ENCODE results near the gene SESTD1.

The SESTD1 gene, protein sequence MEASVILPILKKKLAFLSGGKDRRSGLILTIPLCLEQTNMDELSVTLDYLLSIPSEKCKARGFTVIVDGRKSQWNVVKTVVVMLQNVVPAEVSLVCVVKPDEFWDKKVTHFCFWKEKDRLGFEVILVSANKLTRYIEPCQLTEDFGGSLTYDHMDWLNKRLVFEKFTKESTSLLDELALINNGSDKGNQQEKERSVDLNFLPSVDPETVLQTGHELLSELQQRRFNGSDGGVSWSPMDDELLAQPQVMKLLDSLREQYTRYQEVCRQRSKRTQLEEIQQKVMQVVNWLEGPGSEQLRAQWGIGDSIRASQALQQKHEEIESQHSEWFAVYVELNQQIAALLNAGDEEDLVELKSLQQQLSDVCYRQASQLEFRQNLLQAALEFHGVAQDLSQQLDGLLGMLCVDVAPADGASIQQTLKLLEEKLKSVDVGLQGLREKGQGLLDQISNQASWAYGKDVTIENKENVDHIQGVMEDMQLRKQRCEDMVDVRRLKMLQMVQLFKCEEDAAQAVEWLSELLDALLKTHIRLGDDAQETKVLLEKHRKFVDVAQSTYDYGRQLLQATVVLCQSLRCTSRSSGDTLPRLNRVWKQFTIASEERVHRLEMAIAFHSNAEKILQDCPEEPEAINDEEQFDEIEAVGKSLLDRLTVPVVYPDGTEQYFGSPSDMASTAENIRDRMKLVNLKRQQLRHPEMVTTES

DNA sequence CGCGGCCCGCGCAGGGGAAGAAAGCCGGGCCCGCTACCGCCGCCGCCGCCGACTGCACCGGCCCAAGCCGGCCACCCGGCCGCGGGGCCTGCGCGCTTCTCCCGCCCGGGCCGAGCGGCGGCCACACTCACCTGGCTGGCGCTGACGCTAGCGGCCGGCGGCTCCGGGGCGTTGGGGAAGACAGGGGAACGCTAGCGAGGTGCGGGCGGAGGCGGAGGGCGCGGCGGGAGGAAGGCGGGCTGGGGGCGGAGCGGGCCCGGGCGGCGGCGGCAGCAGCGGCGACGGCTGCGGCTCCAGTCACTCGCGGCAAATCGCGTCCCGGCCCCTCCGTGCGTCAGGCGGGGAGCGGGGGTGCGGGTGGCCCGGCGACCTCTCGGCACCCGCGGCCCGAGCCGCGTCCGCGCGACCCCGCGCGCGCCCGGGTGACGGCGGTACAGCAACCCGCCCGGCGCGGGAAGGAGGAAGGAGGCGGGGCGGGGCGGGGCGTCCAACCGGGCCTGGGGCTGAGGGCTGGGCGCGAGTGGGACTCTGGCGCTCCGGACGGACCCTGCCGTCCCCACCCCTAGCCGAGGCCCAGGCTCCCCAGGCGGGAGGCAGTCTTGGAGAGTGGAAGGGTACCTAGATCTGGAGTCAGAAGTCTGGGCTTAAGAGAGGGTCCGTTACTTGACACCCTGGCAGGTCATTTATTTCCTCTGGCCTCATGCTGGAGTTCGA lies at the start of gene SESTD1:
Gene SESTD1, minus strand, starts transcription at position 465 of the 714 bp plus-strand sequence. CDS start 72,991 bp downstream, outside the sequence.
- DNase-seq, result peak in 1 of 2 experiments; percentile 26

DNA sequence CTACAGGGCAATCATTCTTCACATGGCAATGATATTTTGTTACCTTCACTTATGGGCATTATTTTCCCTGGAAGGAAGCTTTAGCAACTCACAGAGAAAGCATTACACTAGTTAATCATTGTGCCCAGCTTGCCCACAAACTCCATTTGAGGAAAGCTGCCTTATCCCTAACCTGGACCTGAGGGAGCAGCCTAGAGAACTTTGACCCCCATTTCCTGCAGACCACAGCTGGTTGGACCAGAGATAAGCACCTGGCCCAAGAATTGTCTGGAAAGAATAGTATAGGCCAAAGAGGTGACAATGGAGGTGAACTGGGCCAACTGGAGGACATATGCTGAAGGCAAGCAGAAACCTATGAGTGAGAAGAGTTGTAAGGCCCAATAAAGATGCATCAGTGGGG lies 48.4 kb upstream of the SESTD1 start:
- no peak for DNase-seq

DNA sequence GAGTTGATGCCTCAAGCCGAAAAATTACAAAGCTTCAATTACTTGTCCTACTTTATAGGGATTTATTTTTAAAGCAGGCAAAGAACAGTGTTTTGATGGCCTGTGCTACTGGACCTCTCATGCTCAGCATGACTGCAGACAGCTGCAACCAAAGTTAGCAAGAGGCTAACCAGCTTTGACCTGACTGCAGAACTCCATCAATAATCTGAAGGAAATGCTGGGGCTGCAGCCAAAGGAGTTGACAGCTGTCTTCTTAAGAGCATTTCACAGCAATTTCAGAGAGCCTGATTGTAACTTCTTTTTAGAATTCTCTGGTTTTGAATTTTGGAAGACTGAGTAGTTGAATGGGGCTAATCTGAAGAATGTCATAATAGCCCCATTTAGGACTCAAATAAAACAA lies 46.5 kb upstream of the SESTD1 start:
- peak in 1 of 2 experiments; percentile 30 for DNase-seq

DNA sequence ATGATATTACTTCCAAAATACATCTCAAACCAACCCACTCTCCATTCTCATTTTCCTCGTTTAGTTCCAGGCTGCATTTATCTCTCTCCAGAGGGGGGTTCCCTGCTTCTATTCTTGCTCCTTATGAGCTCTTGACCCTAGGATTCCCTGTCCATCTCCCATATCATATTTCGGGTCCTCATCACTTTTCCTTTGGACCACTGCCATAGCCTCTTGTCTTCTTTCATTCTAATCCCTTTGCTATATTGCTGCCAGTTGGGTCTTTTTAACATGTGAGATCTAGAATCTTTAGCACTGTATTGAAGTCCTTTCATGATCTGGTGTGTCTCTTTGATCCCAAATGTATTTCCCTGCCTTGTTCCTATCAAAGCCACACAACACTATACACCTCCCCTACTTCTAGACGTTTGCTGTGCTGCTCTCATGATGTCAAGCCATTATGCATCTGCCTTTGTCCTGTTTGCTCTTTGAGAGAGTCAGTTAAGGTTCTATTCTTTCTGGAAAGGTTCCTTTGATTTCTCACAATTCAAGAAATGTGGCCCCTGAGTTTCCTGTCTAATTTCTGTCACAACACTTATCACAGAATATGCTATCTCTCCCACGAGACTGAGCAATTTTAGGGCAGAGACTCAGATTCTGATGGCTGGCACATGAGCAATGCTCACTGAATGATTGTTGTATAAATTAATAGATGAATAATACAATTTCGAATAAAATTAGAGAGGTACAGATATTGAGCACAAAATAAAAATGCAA lies 43.2 kb upstream of the SESTD1 start:
- DNase-seq, result peak in 1 of 2 experiments; percentile 27

- DNase-seq, result no peak
Measured at GRCh38 chr2:179305125-179305524, 40.5 kb upstream of the SESTD1 start.

GRCh38 chr2:179304424-179304823 lies 39.8 kb upstream of the SESTD1 start:
- DNase-seq, result no peak

DNA sequence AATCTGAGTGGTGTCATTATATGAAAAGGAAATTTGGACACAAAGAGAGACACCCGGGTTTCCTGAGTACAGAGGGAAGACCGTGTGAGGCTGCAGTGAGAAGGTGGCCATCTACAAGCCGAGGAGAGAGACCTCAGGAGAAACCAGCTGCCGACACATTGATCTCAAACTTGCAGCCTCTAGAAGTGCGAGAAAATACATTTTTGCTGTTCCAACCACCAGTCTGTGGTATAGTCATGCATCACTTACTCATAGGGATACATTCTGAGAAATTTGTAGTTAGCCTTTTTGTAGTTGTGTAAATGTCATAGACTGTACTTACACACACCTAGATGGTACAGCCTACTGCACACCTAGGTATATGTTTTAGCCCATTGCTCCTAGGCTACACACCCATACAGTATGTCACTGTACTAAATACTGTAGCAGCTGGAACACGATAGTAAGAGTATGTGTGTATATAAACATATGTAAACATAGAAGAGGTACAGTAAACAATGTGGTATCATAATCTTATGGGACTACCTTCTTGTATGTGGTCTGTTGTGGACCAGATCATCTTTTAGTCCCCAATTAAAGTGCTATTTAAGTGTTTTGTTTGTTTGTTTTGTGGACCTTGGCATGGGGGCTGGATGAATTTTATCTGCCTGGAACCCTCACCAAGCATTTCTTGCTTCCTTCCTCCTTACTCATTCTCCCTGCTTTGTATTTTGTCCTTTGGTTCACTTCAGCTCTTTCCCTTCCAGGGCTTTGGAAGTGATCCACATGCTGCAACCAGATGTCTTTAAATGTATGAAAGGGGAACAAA lies 38.3 kb upstream of the SESTD1 start:
- no peak for DNase-seq

GRCh38 chr2:179302149-179302548 lies 37.5 kb upstream of the SESTD1 start:
- no peak for DNase-seq

- no peak for DNase-seq
Measured at GRCh38 chr2:179298666-179299065, 34.0 kb upstream of the SESTD1 start.

DNA sequence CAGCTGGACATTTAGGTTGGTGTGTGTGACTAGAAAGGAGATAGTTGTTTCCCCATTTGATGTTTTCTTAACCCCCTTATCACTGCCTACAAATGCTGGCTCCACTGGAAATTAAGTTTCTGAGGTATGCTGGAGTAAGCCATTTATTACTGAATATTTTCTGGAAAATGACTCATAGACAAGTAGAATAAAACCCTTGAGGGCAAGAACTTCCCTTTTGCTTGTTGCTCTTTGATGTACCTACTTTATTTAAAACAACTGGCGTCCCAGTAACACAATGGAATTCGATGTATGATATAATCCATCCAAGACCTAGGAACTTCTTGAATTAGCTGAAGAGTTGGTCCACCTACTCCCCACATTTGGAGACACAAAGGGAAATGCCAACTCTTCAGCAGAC lies 33.3 kb upstream of the SESTD1 start:
- no peak for DNase-seq

GRCh38 chr2:179290329-179290728 lies 25.7 kb upstream of the SESTD1 start:
- no peak for DNase-seq

GRCh38 chr2:179285060-179285459 lies 20.4 kb upstream of the SESTD1 start:
- DNase-seq, result no peak

- no peak for DNase-seq
Measured at GRCh38 chr2:179277429-179278196, 13.0 kb upstream of the SESTD1 start.

DNA sequence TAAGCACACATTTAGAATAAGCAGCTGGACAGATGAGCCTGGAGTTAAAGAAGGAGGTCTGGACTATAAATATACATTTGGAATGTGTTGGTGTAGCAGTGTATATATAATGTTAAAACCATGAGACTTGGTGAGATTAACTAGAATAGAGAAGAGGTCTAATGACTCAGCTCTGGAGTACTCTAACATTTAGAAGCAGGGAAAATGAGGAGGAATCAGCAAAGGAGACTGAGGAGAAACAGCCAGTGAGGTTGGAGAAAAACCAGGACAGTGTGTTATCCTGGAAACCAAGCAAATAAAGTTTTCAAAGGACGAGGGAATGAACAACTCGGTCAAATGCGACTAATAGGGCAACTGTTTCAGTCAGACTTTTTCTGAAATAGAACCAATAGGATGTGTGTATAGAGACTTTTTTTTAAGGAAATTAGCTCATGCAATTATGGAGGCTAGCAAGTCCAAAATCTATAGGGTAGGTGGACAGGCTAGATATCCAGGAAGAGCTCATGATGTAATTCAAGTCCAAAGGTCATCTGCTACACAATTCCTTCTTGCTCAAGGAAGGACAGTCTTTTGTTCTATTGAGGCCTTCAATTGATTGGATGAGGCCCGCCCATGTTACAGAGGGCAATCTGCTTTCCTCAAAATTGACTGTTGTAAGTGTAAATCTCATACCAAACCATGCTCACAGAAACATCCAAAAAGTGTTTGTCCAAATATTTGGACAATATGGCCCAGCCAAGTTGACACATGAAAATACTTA lies 10.8 kb upstream of the SESTD1 start:
- no peak for DNase-seq

DNA sequence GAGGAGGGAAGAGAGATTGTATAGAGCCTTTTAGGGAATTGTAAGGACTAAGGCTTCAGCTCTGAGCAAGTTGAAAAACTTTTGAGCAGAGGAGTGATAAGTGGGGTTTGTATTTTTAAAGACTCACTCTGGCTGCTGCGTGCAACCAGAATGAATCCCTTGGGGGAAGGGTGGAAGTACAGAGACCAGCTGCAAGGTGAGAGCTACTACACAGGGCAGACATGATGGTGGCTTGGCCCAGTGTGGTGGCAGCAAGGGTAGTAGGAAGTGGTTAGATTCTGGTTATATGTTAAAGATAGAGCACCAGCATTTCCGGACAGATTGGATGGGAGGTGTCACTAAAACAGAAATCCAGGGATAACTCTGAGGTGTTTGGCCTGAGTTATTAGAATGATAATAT lies 10.1 kb upstream of the SESTD1 start:
- no peak for DNase-seq

GRCh38 chr2:179273461-179273962 lies 8.9 kb upstream of the SESTD1 start:
- DNase-seq, result no peak

DNA sequence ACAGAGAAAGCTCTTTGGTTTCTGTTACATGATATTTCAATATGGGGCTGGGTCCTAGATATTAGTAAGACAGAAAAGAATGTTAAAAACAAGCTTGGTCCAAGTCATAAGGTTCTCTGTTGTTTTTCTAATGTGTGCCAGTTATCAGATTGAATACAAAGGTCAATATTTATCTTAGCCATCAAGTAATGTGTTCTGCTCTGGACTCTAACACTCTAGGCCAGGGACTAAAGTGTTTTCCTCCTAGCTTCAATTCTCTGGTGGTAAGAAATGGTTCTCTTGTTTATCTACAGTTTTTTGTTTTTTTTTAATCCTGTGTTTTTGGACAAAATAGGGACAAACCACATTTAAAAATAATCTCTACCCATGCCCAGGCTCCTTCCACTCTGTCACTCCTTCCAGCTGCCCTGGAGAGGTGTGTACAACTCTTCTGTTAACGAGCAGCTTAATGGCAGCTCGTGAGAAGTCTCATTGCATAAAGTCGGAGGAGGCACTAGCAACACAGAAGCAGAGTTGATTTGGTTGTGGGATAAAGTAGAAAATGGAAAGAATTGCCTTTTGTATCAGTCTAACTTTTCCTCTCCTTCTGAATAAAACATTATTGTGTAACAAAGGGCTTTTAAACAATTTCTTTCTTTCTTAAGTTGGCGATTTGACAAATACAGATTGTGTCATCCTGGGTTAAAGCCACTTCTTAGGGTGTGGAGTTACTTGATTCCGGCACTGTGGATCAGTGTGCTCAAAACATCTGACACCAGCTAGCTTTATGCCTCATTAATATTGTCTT lies 8.0 kb upstream of the SESTD1 start:
- DNase-seq, result no peak

GRCh38 chr2:179270689-179271088 lies 6.1 kb upstream of the SESTD1 start:
- DNase-seq, result no peak

DNA sequence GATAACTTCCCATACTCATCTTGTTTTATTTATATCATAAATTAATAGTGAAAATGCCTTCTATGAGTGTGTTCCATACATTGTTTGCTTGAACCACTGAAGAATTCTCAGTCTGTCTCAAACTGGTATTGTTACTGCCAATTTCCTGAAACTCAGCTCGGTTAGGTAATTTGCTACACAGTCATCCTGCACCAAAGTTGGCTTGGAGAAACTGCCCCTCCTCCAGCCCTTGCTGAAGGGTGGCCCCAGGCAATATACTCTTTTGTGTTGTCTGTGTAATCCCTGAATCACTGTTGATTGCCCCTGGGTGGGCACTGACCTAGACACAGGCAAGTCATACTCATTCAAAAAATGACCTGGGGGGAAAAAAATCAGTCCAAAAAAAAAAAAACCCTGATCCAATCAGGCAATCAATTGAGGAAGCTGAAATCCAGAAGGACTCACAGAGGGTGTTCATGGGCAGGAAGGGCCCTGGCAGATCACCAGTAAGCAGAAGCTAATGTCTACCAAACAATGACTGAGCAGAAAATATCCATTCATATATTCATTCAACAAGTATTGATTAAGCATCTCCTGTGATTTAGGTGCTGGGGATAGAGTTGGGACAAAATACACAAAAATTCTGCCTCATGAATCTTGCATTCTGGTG lies 3.8 kb upstream of the SESTD1 start:
- no peak for DNase-seq

Measured in NCI-H524 (cell line).